HG03025 (cell line): Measurements from ENCODE around the gene CFHR5.
A peak's percentile ranks its signal among the peaks of the same experiment; 100 is the strongest.
"Not testable (repeated sequence)": the region's sequence is repeated elsewhere in the genome, so short reads cannot be mapped to it uniquely, and the experiment has no call there.

Experiments used
- ATAC-seq: cut with Tn5 transposase; IDR thresholded peaks from one replicate; pipeline ENCODE4 v1.9.1; 2021; ENCODE audit warnings: mild to moderate bottlenecking, moderate library complexity; ENCODE audit not compliant: unreplicated experiment, low FRiP score

Gene CFHR5

DNA sequence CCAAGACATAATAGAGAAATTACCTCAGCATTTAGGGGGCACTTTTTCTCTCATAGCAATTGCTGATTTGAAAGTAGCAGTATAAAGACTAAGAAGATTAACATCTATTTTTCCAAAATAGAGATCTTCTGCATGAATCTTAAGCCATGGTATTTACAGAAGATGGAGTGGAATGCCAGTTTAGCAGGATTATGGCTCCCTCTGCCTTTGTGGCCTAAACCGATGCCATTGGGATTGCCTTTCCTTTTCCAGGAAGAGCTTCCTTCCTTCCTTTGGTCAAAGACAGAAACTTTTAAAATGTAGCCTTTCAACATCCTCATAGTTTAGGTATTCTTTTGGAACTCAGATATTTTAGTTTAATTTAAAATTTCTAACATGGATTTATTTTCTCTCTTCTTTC is 39.4 kb downstream of the CFHR5 start:
- ATAC-seq, result no peak

DNA sequence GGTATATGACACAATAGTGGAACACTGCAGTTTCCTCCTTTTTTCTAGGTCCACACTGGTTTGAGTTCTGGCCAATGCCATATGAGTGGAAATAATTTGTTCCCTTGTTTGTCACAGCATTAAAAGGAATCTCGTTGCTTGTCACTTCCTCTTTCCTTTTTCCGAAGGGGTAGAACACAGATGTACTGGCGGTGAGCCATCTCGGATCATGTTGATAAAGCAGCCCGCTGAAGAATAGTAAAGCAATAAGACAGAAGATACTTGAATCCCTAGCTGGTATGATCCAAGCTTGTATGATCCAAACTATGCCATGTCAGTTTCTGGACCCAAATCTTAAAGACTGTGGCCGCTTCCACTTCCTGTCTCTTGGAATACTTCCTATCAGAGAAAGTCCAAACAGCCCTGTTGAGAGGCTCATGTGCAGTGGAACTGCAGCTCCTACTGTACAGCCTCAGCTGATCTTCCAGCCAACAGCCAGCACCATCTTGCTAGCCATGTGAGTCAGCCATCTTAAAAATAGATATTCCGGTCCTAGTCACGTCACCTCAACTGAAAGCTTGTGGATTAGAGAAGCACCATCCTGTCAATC is 40.3 kb downstream of the CFHR5 start:
- ATAC-seq, result no peak

DNA sequence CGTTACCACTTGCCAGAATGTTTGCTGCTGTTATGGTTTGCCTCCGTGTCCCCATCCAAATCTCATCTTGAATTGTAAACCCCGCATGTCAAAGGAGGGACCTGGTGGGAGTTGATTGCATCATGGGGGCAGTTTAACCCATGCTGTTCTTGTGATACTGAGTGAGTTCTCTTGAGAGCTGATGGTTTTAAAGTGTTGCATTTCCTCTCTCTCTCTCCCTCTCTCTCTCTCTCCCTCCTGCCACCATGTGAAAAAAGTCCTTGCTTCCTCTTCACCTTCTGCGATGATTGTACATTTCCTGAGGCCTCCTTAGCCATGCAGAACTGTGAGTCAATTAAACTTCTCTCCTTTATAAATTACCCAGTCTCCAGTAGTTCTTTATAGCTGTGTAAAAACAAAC is 44.4 kb downstream of the CFHR5 start:
- no peak for ATAC-seq

DNA sequence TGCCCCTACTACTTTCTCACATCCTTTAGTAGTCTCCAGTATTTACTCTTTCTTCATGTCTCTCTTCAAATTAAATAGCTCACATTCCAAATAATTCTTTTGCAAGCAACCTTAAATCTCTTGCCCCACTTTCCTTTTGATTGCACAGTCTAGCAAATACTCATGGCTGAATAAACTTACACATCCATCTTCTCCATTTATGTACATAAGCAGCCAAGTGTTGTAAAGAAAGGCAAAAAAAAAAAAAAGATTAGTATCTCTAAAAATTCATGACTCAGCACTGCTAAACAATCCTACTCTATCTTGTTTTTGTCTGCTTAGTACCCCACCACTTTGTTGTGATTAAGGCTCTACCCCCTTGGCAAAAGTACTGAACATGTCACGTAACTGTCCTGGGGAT is 47.1 kb downstream of the CFHR5 start:
- no peak for ATAC-seq

DNA sequence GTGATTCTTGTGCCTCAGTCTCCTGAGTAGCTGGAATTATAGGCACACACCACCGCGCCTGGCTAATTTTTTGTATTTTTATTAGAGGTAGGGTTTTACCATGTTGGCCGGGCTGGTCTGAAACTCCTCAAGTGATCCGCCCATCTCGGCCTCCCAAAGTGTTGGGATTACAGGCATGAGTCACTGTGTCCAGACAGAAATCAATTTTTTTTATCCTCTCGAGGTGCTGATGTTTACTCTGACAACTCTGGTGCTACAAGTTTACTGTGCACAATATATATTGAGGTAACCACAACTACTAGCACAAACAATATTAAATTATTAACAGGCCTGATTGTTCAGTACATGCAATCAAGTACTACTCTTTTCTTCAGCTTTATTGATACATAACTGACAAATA is 50.0 kb downstream of the CFHR5 start:
- ATAC-seq, result no peak

DNA sequence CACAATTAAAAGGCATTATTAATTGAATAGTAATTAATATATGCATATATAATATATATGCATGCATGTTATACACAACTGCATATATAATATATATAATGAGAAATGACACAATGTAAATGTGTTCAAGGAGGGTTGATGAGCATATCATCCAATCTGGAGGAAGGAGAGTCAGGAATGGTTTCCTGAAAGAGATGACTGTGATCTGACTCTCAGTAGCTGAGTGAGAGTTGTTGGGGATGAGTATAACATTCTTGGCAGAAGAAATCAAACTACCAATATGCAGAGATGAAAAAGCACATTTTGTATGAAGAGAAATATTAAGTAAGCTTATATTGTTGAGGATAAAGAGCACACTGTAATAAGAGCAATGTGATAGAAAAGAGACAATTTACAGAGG is 52.4 kb downstream of the CFHR5 start:
- ATAC-seq, result no peak

DNA sequence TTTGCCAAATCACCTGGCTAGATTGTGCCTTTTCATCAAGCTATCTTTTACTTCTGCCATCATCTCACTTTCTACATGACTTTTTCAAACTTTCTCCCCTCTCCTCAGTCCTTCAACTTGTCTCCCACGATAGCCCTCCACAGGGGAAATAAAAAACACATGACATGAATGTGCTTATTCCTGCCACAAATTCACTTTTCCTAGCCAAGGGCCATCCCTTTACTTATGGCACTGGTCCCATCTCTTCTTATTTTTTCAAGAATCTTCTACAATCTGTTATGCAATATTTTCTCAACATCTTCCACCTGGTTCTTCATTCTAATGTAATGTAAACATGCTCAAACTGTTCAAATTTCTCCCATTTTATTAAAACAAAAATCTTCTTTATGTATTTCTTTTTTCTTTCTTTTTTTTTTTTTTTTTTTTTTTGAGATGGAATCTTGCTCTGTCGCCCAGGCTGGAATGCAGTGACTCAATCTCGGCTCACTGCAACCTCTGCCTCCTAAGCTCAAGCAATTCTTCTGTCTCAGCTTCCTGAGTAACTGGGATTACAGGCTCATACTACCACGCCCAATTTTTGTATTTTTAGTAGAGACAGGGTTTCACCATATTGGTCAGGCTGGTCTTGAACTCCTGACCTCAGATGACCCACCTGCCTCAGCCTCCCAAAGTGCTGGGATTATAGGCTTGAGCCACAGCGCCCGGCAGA is 57.4 kb downstream of the CFHR5 start:
- not testable (repeated sequence) for ATAC-seq

DNA sequence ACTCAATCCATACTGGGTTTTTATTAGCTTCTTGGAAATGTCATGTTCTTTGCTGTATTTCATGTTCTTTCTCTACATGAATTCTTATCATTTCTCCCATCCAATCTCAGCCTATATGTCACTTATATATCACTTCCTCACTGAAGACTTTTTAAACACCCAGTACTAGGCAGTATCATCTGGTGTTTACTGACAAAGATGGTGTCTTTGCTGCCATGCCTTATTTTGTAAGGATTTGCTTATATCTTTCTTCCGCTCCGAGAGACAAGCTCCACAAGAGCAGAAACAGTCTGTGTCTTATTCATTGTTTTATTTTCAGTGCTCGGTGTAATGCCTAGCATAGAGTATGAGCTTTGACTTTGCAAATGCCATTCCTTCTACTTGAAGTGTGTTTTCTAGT is 59.5 kb downstream of the CFHR5 start:
- no peak for ATAC-seq

DNA sequence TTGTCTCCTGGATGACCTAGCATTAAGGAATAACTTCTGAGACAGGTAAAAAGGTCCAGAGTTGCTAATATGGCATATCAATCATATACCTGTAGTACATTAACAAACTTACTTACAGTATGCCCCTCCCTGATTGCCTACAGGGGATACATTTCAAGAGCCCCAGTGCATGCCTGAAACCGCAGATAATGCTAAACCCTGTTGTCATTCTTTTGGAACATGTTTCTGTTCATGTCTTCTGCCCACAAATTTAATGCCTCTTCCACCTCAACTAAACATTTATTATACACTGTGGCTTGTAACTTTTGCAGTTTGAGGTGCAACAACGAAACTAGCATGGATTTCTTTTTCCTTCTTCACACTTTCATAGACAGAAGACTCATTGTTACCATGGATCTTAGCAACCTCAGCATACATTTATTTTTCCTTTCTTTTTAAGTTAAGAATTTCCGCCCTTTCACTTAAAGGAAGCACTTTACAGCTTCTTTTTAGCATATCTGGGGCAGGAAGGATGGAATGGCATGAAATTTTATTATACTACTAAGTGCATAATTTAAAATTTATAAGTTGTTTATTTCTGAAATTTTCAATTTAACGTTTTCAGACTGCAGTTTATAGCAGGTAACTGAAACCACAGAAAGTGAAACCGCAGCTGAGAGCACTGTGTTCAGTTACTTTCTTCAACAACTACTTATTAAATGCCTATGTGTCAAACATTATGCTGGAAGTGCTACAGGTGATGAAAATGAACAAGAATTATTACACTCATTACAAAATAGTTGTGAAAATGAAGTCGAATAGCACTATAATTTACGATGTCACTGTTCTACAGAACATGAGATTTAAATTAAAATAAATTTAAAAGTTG is 64.4 kb downstream of the CFHR5 start:
- peak; percentile 86 for ATAC-seq

DNA sequence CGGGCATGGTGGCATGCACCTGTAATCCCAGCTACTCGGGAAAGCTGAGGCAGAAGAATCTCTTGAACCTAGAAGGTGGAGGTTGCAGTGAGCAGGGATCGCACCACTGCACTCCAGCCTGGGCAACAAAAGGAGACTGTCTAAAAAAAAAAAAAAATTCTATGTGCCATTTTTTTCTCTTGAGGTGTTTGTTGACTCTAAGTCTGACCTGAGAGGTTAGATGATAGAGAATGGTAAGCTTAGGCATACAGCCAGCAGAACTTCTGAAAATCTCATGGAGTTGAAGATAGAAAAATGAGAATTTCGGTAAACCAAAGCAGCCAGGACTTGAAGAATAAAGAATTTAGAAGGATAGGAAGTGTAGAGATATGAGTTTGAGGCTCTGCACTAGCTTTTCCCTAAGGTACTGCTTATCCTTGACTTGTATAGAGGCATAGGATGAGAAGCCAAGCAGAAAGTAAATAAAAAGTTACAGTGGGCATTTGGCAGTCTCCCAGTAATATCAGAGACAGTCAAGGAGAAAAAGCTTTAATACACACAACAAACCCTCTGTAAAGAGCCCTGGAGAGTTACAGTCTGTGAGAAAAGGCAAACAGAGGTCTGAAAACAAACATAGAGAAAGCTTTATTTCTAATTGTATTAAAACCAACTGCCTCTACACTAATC is 65.5 kb downstream of the CFHR5 start:
- no peak for ATAC-seq

DNA sequence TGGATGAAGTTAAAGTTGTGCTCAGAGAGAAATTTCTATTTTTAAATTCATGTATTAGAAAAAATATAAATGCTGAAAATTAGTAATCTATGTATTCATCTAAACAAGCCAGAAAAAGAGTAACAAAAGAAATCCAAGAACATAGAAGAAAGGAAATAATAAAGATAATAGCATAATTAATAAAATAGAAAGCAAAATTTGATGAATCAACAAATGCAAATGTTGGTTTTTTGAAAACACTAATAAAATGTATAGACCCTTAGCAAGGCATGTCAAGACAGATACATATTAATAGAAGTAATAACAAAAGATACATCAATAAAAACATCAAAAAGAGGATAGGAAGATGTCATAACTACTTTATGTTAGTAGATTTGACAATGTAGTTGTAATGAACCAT is 71.7 kb downstream of the CFHR5 start:
- ATAC-seq, result no peak
